Kidney (tissue), 14 donors: ENCODE results near the gene AKAP9. TPM values are rescaled to one million over a fixed set of nuclear protein-coding genes. Genes with fewer than 3 reads are reported as not detected.
"Not testable (repeated sequence)": the region's sequence is repeated elsewhere in the genome, so short reads cannot be mapped to it uniquely, and the experiment has no call there.

Experiments
- DNase-seq, 5 donors: peaks; one replicate each; pipeline ENCODE4 v3.0.0-alpha.2; 2013 to 2020
- FAIRE-seq: peaks from 2 replicates; lab custom pipeline; 2012; peaks lifted over from hg19 to GRCh38; lab: Jason Lieb, UNC
- H3K27ac ChIP-seq, 2 donors: one replicate each; pipeline ENCODE4 v1.7.0; 2013; ENCODE audit warnings: low read depth in 2 of 2, low read length in 2 of 2, inconsistent platforms in 1 of 2
- H3K27me3 ChIP-seq: one replicate; pipeline ENCODE4 v1.7.1; 2013; ENCODE audit warnings: low read length, inconsistent platforms; ENCODE audit not compliant: control insufficient read depth, insufficient read depth
- H3K36me3 ChIP-seq, 3 donors: one replicate each; pipeline versions ENCODE4 v1.7.0 to v1.7.1; 2013; ENCODE audit warnings: low read length in 3 of 3, control low read depth in 1 of 3, inconsistent platforms in 1 of 3; ENCODE audit not compliant: insufficient read depth in 3 of 3, control insufficient read depth in 2 of 3
- H3K4me1 ChIP-seq, 3 donors: one replicate each; pipeline versions ENCODE4 v1.7.0 to v1.7.1; 2013; ENCODE audit warnings: low read length in 3 of 3, inconsistent platforms in 1 of 3, low read depth in 1 of 3; ENCODE audit not compliant: control insufficient read depth in 2 of 3, insufficient read depth in 2 of 3
- H3K4me3 ChIP-seq, 3 donors: one replicate each; pipeline versions ENCODE4 v1.7.0 to v1.8.1; 2013; ENCODE audit warnings: low read length in 3 of 3, control low read depth in 1 of 3, inconsistent platforms in 1 of 3
- H3K9ac ChIP-seq, 3 donors: one replicate each; pipeline versions ENCODE4 v1.7.0 to v1.7.1; 2013; ENCODE audit warnings: low read length in 3 of 3, control low read depth in 1 of 3, inconsistent platforms in 1 of 3
- H3K9me3 ChIP-seq, 3 donors: one replicate each; pipeline versions ENCODE4 v1.7.0 to v1.7.1; 2013; ENCODE audit warnings: low read length in 3 of 3, control low read depth in 1 of 3, inconsistent platforms in 1 of 3; ENCODE audit not compliant: control insufficient read depth in 2 of 3, insufficient read depth in 1 of 3
- intact Hi-C: fragments of 100-400 bp; cut with DNase I; formaldehyde crosslinking; loops from one replicate; pipeline ENCODE4 v1.11.1; 2022
- polyA plus RNA-seq: library from polyadenylated mRNA; stranded (reverse); fragments of 350-450 nt; fragmentation: Illumina TruSeq; extraction: RNeasy Lipid Tissue Mini Kit (QIAGEN cat#74804); gene quantifications from one replicate; pipeline ENCODE4 v1.2.3, GENCODE V29; 2014; ENCODE audit warnings: low read depth, low replicate concordance; ENCODE audit not compliant: insufficient read depth
- total RNA-seq: library from RNA; stranded (reverse); fragmentation: NEBNext Ultra II Directional; extraction: Animal tissue kit (Norgen Biotek cat#: 25700); gene quantifications from one replicate; pipeline ENCODE4 v1.2.1, GENCODE V29; 2021
- TF ChIP-seq, protein P1 (sequence below): IDR thresholded peaks from 3 replicates; pipeline ENCODE4 v1.5.1; 2012; ENCODE audit warnings: mild to moderate bottlenecking, moderate library complexity, borderline replicate concordance; ENCODE audit not compliant: insufficient read depth; ENCODE audit errors: extremely low read depth
- donor health status: control.
- donor health status: control.
- donor health status: control.
- donor health status: control.
- donor health status: control.
- donor health status: DM: yes; HTN: yes; CAD: no.
- donor health status: Normal renal cell carcinoma (clear cell type).

Gene AKAP9
- total and polyA plus RNA-seq, 2 donors from 2014 or later, result 18.5 to 66.8 TPM

DNA sequence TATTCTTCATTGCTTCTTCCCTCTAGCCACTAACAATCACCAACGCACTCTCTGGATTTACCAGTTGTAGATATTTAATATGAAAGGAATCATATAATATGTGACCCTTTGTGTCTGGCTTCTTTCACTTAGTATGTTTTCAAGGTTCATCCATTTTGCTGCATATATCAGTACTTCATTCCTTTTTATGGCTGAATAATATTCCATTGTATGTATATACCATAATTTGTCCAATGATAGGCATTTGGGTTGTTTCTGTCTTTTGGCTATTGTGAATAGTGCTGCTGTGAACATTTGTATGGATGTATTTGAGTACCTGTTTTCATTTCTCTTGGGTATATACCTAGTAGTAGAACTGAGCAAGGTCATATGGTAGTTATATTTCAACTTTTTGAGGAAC is 7.3 kb downstream of the AKAP9 start:
- H3K9ac ChIP-seq, result no peak overlapping the region
- no peak overlapping the region for H3K4me3 ChIP-seq
- no peaks in the 10 kb centered on the region for H3K36me3 ChIP-seq
- H3K27ac ChIP-seq, result no peak overlapping the region
- intact Hi-C loops, result no loop called here
- TF ChIP-seq, protein P1, sequence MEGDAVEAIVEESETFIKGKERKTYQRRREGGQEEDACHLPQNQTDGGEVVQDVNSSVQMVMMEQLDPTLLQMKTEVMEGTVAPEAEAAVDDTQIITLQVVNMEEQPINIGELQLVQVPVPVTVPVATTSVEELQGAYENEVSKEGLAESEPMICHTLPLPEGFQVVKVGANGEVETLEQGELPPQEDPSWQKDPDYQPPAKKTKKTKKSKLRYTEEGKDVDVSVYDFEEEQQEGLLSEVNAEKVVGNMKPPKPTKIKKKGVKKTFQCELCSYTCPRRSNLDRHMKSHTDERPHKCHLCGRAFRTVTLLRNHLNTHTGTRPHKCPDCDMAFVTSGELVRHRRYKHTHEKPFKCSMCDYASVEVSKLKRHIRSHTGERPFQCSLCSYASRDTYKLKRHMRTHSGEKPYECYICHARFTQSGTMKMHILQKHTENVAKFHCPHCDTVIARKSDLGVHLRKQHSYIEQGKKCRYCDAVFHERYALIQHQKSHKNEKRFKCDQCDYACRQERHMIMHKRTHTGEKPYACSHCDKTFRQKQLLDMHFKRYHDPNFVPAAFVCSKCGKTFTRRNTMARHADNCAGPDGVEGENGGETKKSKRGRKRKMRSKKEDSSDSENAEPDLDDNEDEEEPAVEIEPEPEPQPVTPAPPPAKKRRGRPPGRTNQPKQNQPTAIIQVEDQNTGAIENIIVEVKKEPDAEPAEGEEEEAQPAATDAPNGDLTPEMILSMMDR, result no peak
- no peaks in the 10 kb centered on the region for H3K9me3 ChIP-seq
- H3K4me1 ChIP-seq, result peaks cover 0 to 2% (median 0%) of the 10 kb centered on the region in 3 donors
- FAIRE-seq, result no peak
- no peaks in the 10 kb centered on the region for H3K27me3 ChIP-seq
- no peak for DNase-seq

DNA sequence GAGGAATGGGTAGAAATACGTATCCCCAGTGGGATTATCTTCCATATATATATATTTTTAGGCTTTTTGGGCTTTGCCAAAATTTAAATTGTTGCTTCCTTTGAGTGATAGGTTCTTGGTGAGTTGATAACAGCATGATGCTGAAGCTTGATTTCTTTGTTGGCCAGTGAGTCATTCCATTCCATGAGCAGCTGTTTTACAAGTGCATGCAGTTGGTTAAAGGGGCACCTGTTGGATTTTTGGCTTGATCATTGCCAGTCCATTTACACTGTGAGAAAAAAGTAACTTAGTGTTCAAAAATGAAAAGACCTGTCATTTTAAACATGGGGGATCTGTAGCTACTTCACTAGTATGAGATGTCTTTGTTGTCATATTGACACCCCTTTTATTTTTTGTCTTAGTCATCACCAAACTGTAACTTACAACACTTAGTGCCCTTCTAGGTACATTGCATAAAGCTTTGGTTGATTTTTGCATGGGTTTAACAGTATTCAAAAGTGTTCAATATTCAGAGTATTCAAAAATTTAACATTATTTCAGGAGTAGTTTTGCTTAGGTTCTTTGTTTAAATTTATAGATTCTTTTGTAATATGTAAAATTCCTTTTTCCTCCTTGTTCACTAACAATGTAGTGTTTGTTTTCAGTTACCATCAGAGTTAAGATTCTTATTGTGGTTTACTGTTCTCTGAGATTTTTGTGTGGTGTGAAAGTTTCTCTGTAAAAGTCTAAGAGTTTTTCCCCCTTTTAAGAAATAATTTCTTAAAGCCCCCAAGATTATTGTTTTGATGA is 8.8 kb downstream of the AKAP9 start:
- Histone ChIP-seq H3K27me3 (no peaks in the 10 kb centered on the region), H3K4me3 (no peak overlapping the region), H3K36me3 (no peaks in the 10 kb centered on the region), H3K27ac (no peak overlapping the region), H3K9me3 (no peaks in the 10 kb centered on the region), H3K4me1 (peaks cover 0 to 2% (median 0%) of the 10 kb centered on the region in 3 donors), H3K9ac (no peak overlapping the region)
- TF ChIP-seq, protein P1, result no peak
- intact Hi-C loops, result no loop called here
- DNase-seq (no peak), FAIRE-seq (no peak)

DNA sequence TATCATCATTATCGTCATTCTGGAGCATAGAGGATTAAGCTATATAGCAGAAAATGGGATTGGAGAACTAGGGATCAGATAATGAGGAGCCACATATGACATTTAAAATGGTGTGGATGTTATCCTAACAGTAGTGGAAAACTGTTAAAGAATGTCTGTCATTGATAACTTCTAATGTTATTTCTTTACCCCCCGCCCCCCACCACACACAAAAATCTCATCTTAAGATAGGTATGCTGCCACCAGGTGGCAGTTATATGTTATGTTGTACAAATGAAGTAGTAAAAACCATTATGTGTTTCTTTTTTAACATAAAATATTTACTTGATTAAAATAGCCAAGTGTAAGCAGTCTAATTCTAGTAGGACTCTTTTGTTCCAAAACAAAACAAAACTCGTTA is 13.0 kb downstream of the AKAP9 start:
- Histone ChIP-seq H3K4me3 (no peak overlapping the region), H3K36me3 (no peaks in the 10 kb centered on the region), H3K27ac (no peak overlapping the region), H3K9me3 (no peaks in the 10 kb centered on the region), H3K9ac (no peak overlapping the region), H3K27me3 (no peaks in the 10 kb centered on the region), H3K4me1 (no peaks in the 10 kb centered on the region)
- TF ChIP-seq, protein P1, result no peak
- FAIRE-seq (no peak), DNase-seq (no peak)
- intact Hi-C loops, result no loop called here

DNA sequence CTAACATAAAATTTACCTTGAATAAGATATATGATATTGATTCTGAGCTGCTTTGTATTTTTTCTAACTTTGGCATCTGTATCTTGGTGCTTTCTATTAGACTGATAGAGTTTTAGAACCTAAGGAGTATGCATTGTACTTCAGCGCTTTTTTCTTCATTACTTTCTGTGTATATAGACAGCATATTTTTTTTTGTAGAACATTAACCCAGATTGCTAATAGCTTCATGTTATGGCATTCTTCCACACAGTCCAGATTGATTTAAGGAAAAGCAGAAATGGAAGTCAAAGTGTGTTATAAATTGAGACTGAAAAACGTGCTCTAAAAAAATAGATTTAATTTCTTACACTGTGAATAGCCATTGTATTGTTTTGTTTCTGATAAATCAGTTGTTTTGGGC is 15.8 kb downstream of the AKAP9 start:
- H3K9me3 ChIP-seq, H3K27me3 ChIP-seq, intact Hi-C loops, H3K27ac ChIP-seq, H3K4me1 ChIP-seq, DNase-seq, H3K9ac ChIP-seq, H3K4me3 ChIP-seq, H3K36me3 ChIP-seq: not testable (repeated sequence)
- FAIRE-seq, result peak; percentile 82
